Neural cell (in vitro differentiated cells): ENCODE data around the gene ALDH3B2. TPM values are rescaled to one million over a fixed set of nuclear protein-coding genes. Genes with fewer than 3 reads are reported as not detected.

Experiments
- H2AFZ ChIP-seq: fragments of 200-600, 300-800 bp; sonication (generic), shearing (Covaris generic); 2 replicates; pipeline ENCODE4 v1.6.0; 2014; ENCODE audit warnings: low read depth, mild to moderate bottlenecking, antibody characterized with exemption, low read length, moderate library complexity
- H3F3A ChIP-seq: fragments of 200-600 bp; shearing (Covaris generic); 2 replicates; pipeline ENCODE4 v1.6.1; 2016; ENCODE audit warnings: mild to moderate bottlenecking, moderate library complexity, mixed read lengths, antibody characterized with exemption, low read length; ENCODE audit not compliant: insufficient read depth, poor library complexity, severe bottlenecking
- H3K27ac ChIP-seq: fragments of 200-600, 300-800 bp; sonication (generic), shearing (Covaris generic); 2 replicates; pipeline ENCODE4 v1.5.1; 2014; ENCODE audit warnings: mild to moderate bottlenecking, low read length, moderate library complexity
- H3K27me3 ChIP-seq: fragments of 300-800, 200-600 bp; sonication (generic), shearing (Covaris generic); 2 replicates; pipeline ENCODE4 v1.6.0; 2014; ENCODE audit warnings: mild to moderate bottlenecking, low read depth, low read length, moderate library complexity; ENCODE audit not compliant: insufficient read depth
- H3K36me3 ChIP-seq: fragments of 300-800, 200-600 bp; sonication (generic), shearing (Covaris generic); 2 replicates; pipeline ENCODE4 v1.5.1; 2014; ENCODE audit warnings: mild to moderate bottlenecking, antibody characterized with exemption, low read length, moderate library complexity; ENCODE audit not compliant: insufficient read depth
- H3K4me2 ChIP-seq: fragments of 300-800, 200-600 bp; sonication (generic), shearing (Covaris generic); 2 replicates; pipeline ENCODE4 v1.6.0; 2014; ENCODE audit warnings: mild to moderate bottlenecking, low read length
- H3K4me3 ChIP-seq: fragments of 300-800, 200-600 bp; sonication (generic), shearing (Covaris generic); 2 replicates; pipeline ENCODE4 v1.5.1; 2014; ENCODE audit warnings: mild to moderate bottlenecking, low read length, moderate library complexity
- H3K79me2 ChIP-seq: fragments of 200-600 bp; shearing (Covaris generic); replicated peaks from 2 replicates; pipeline ENCODE4 v1.6.0; 2014; ENCODE audit warnings: mild to moderate bottlenecking, low read length, moderate library complexity; ENCODE audit not compliant: insufficient read depth
- H3K9ac ChIP-seq: fragments of 300-800, 200-600 bp; sonication (generic), shearing (Covaris generic); 2 replicates; pipeline ENCODE4 v1.6.1; 2016; ENCODE audit warnings: mild to moderate bottlenecking, low read length, mixed read lengths
- H3K9me2 ChIP-seq: fragments of 200-600 bp; shearing (Covaris generic); 2 replicates; pipeline ENCODE4 v1.6.1; 2016; ENCODE audit warnings: mild to moderate bottlenecking, low read length, mixed read lengths; ENCODE audit not compliant: insufficient read depth
- H3K9me3 ChIP-seq: fragments of 200-600, 300-800 bp; sonication (generic), shearing (Covaris generic); 2 replicates; pipeline ENCODE4 v1.6.1; 2016; ENCODE audit warnings: mild to moderate bottlenecking, mixed run types, low read length, moderate library complexity, mixed read lengths
- H4K20me1 ChIP-seq: fragments of 200-600 bp; shearing (Covaris generic); 2 replicates; pipeline ENCODE4 v1.6.1; 2016; ENCODE audit warnings: mild to moderate bottlenecking, mixed run types; ENCODE audit not compliant: insufficient read depth
- EP300 ChIP-seq: fragments of 450-650 bp; conservative IDR thresholded peaks from 2 replicates; pipeline ENCODE4 v1.6.1; 2014; ENCODE audit warnings: antibody characterized with exemption, mild to moderate bottlenecking, moderate library complexity; ENCODE audit not compliant: poor library complexity, severe bottlenecking
- EZH2 ChIP-seq: fragments of 200-600, 300-800 bp; shearing (Covaris generic), sonication (generic); IDR thresholded peaks from 2 replicates; pipeline ENCODE4 v1.6.1; 2014; ENCODE audit warnings: antibody characterized with exemption, low read length, borderline replicate concordance, mild to moderate bottlenecking; ENCODE audit not compliant: insufficient read depth, poor library complexity, severe bottlenecking
- MXI1 ChIP-seq: fragments of 450-650 bp; conservative IDR thresholded peaks from 2 replicates; pipeline ENCODE4 v1.6.1; 2014; ENCODE audit warnings: antibody characterized with exemption, mild to moderate bottlenecking; ENCODE audit not compliant: poor library complexity, severe bottlenecking
- POLR2AphosphoS5 ChIP-seq: IDR thresholded peaks from 2 replicates; pipeline ENCODE4 v1.6.1; 2012
- RAD21 ChIP-seq: fragments of 450-650 bp; conservative IDR thresholded peaks from 2 replicates; pipeline ENCODE4 v1.6.1; 2014; ENCODE audit warnings: antibody characterized with exemption, mild to moderate bottlenecking, moderate library complexity
- SMC3 ChIP-seq: fragments of 450-650 bp; conservative IDR thresholded peaks from 2 replicates; pipeline ENCODE4 v1.6.1; 2014; ENCODE audit warnings: antibody characterized with exemption, mild to moderate bottlenecking, moderate library complexity; ENCODE audit not compliant: poor library complexity
- TAF1 ChIP-seq: IDR thresholded peaks from 2 replicates; pipeline ENCODE4 v1.6.1; 2012; ENCODE audit warnings: low read depth
- polyA plus RNA-seq: library from polyadenylated mRNA; depleted of rRNA; stranded (reverse); fragments of >200 nt; gene quantifications from 2 replicates; pipeline ENCODE4 v1.2.3, GENCODE V29; 2014
- TF ChIP-seq, protein P1 (sequence below): IDR thresholded peaks from 2 replicates; pipeline ENCODE4 v1.6.1; 2012; ENCODE audit warnings: borderline replicate concordance
- TF ChIP-seq, protein P2 (sequence below): fragments of 450-650 bp; IDR thresholded peaks from 2 replicates; pipeline ENCODE4 v1.5.1; 2014; ENCODE audit warnings: antibody characterized with exemption, mild to moderate bottlenecking, moderate library complexity; ENCODE audit not compliant: poor library complexity, severe bottlenecking

ALDH3B2 gene
- polyA plus RNA-seq, 1 donor from 2014 or later = not detected

DNA sequence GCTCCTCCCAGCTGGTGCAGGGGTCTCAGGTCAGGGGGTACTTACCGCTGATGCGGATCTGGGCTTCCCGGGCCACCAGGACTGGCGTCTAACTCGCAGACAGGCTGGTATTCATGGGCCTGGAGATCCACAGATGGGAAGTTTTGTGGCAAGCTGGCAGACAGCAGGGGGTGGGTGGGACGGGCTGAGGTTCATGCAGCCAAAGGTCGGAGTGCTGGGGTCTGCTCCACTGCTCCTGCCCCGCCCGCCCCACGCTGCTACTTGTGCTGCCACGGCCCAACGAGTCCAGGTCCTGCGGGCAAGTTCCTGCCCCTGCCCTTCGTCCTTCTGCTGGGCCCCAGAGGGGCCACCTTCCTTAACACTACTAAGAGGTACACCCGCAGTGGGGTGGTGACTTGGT is 27.0 kb downstream of the ALDH3B2 start:
- Histone ChIP-seq H3K9me2 (no peaks in the 10 kb centered on the region), H3K4me3 (no peak overlapping the region), H3K27me3 (no peaks in the 10 kb centered on the region), H3K4me2 (no peak overlapping the region), H3F3A (no peaks in the 10 kb centered on the region), H3K36me3 (no peaks in the 10 kb centered on the region), H3K9me3 (no peaks in the 10 kb centered on the region), H3K27ac (no peak overlapping the region), H4K20me1 (no peaks in the 10 kb centered on the region), H3K9ac (no peak overlapping the region), H2AFZ (no peak overlapping the region), H3K79me2 (no peaks in the 10 kb centered on the region)
- TF ChIP-seq RAD21 (no peak), POLR2AphosphoS5 (no peak), EP300 (no peak), TAF1 (no peak), EZH2 (no peak), MXI1 (no peak), SMC3 (no peak)
- TF ChIP-seq, protein P1, sequence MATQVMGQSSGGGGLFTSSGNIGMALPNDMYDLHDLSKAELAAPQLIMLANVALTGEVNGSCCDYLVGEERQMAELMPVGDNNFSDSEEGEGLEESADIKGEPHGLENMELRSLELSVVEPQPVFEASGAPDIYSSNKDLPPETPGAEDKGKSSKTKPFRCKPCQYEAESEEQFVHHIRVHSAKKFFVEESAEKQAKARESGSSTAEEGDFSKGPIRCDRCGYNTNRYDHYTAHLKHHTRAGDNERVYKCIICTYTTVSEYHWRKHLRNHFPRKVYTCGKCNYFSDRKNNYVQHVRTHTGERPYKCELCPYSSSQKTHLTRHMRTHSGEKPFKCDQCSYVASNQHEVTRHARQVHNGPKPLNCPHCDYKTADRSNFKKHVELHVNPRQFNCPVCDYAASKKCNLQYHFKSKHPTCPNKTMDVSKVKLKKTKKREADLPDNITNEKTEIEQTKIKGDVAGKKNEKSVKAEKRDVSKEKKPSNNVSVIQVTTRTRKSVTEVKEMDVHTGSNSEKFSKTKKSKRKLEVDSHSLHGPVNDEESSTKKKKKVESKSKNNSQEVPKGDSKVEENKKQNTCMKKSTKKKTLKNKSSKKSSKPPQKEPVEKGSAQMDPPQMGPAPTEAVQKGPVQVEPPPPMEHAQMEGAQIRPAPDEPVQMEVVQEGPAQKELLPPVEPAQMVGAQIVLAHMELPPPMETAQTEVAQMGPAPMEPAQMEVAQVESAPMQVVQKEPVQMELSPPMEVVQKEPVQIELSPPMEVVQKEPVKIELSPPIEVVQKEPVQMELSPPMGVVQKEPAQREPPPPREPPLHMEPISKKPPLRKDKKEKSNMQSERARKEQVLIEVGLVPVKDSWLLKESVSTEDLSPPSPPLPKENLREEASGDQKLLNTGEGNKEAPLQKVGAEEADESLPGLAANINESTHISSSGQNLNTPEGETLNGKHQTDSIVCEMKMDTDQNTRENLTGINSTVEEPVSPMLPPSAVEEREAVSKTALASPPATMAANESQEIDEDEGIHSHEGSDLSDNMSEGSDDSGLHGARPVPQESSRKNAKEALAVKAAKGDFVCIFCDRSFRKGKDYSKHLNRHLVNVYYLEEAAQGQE = no peak
- TF ChIP-seq, protein P2, sequence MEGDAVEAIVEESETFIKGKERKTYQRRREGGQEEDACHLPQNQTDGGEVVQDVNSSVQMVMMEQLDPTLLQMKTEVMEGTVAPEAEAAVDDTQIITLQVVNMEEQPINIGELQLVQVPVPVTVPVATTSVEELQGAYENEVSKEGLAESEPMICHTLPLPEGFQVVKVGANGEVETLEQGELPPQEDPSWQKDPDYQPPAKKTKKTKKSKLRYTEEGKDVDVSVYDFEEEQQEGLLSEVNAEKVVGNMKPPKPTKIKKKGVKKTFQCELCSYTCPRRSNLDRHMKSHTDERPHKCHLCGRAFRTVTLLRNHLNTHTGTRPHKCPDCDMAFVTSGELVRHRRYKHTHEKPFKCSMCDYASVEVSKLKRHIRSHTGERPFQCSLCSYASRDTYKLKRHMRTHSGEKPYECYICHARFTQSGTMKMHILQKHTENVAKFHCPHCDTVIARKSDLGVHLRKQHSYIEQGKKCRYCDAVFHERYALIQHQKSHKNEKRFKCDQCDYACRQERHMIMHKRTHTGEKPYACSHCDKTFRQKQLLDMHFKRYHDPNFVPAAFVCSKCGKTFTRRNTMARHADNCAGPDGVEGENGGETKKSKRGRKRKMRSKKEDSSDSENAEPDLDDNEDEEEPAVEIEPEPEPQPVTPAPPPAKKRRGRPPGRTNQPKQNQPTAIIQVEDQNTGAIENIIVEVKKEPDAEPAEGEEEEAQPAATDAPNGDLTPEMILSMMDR = no peak

DNA sequence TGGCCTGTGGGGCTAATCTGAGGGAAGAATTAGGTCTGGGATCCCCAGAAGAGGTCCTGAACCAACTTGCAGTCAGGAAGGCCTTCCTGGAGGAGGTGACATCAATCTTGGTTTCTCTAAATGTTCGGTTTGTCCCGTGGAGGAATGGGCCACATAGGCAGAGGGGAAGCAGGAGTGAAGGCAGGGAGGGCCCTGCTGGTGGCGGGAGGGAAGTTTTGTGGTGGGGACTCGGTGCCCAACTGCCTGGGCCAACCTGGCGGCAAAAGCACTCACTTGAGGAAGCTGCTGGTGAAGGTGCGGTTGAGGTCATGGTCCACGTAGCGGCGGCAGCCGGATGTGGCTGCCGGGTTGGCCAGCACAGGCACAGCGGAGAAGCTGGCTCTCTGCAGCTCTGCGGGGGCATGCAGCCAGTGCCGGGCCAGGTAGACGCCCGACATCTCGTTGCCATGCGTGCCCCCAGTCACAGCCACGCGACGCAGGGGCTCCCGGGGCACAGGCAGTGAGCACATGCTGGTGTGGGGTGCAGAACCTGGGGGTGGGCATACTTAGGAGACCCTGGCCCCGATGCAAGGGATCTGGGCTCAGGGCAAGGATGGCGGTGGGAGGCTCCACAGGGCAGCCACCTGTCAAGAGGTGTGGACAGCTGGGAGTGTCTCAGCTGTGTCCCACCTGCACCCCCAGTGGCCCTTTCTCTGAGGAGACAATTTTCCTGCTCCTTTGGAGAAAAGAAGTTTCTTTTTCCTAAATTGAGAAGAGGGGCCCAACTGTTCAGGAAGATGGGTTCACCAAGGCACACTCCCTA is 27.7 kb downstream of the ALDH3B2 start:
- no peak overlapping the region for H3K4me3 ChIP-seq
- no peaks in the 10 kb centered on the region for H4K20me1 ChIP-seq
- TF ChIP-seq TAF1 (no peak), RAD21 (no peak), MXI1 (no peak), POLR2AphosphoS5 (no peak), SMC3 (no peak), EP300 (no peak)
- TF ChIP-seq, protein P2 = no peak
- TF ChIP-seq, protein P1 = no peak
- H3K79me2 ChIP-seq = no peaks in the 10 kb centered on the region
- no peak overlapping the region for H2AFZ ChIP-seq
- H3K27ac ChIP-seq = no peak overlapping the region
- H3K27me3 ChIP-seq = no peaks in the 10 kb centered on the region
- H3K9me2 ChIP-seq = no peaks in the 10 kb centered on the region
- no peaks in the 10 kb centered on the region for H3K36me3 ChIP-seq
- no peaks in the 10 kb centered on the region for H3K9me3 ChIP-seq
- no peak overlapping the region for H3K9ac ChIP-seq
- H3K4me2 ChIP-seq = no peak overlapping the region
- H3F3A ChIP-seq = no peaks in the 10 kb centered on the region
